ENCODE results near the gene HNMT. TPM values are rescaled to one million over a fixed set of nuclear protein-coding genes. Genes with fewer than 3 reads are reported as not detected.
"Not testable (repeated sequence)": the region's sequence is repeated elsewhere in the genome, so short reads cannot be mapped to it uniquely, and the experiment has no call there.

HNMT gene
- total RNA-seq, 2 donors from 2014 or later: 37.5 to 68.3 TPM

DNA sequence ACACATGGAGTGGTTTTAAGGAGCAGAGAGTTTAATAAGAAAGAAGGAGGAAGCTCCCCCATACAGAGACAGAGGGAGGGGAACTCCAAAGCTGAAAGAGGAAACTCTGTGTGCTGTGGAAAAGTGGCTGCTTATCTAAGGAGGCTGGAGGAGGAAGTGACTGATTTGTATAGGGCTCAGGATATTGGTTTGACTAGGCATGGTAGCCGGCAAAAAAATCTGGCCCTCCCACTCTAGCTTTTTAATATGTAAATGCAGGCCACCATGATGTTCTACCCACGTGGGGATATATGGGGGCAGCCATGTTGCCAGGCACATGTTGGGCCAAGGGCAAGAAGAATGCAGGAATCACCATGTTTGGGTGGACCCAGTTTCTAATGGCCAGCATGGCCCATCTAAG is 64.3 kb downstream of the HNMT start:
- intact Hi-C loops (cut with DNase I): loop anchor here in 1 of 2 donors (5.0 kb wide), 1 partner anchor 754 kb away; the partner anchor contains the start of gene NXPH2
- DNase-seq (ENCODE audit: low spot score): no peak

DNA sequence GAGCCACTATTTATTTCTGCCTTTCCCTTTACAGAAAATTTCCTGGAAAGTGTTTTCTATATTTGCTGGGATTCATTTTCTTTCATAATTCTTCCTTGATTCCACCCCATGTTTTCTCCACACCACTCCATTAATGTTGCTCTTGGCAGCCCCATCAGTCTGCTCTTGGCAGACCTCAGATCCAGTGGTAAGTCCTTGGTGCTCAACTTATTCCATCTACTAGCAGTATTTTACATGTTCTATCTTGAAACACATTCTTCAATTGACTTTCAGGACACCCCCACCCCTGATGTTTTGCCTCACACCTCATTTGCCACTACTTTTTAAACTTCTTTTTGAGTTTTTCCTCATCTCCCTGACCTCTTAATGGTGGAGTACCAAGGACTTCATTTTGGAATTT is 65.0 kb downstream of the HNMT start:
- no peak for DNase-seq (ENCODE audit: low spot score)

DNA sequence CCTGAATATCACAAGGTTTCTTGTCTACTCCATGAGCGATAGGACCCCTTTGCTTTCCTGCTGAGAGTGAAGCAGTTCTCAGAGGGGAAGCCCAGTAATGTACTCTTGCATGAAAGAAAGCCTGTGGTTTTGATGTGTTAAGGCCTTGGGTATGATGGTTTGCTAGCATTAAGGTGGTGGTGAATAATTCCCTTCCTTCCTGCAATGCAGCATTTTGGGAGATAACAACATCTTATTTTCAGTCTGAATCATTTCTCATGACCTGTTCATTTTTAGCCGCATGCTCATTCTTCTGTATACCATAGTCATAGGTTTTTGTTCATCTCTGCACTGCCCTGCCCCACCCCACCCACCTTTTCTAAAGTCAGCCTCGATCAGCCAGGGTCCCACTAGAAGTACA is 66.2 kb downstream of the HNMT start:
- no peak for DNase-seq (ENCODE audit: low spot score)
- intact Hi-C loops (cut with DNase I): no loop called here

More for the DNA sequence above, 65.0 kb downstream of the HNMT start:
- intact Hi-C loops (cut with DNase I): loop anchor here in 1 of 2 donors (5.0 kb wide), 1 partner anchor 753 kb away; the partner anchor contains the start of gene NXPH2

DNA sequence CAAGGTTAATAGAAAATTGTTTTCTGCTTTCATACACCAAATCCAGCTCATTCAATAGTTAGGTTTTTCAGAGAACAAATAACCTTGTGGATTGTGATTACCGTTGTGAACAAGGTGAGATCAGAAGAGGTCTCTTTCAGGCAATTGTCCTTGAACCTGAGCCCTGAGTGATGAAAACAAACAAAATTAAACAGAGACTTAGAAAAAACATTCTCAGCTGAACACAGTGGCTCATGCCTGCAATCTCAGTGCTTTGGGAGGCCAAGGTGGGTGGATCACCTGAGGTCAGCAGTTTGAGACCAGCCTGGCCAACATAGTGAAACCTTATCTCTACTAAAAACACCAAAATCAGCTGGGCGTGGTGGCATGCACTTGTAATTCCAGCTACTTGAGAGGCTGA is 68.1 kb downstream of the HNMT start:
- intact Hi-C loops (cut with DNase I): no loop called here
- DNase-seq (ENCODE audit: low spot score): no peak

DNA sequence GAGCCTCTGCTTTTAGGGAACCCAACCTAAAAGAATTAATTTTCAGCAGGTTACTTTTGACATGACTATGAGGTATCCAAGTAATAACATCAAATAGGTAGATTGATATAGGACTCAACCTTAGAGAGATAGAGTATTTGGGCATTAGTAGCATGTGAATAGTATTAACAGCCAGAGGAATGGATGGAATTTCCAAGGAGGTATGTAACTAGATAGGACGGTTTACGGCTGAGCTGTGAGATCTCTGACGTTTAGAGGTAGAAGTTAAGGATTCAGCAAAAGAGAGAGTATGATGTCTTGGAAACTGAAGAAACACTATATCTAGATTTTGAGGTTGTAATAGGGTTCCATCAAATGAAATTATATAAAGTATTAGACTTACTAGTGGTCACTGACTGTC is 70.3 kb downstream of the HNMT start:
- intact Hi-C loops (cut with DNase I): no loop called here
- DNase-seq (ENCODE audit: low spot score): no peak

DNA sequence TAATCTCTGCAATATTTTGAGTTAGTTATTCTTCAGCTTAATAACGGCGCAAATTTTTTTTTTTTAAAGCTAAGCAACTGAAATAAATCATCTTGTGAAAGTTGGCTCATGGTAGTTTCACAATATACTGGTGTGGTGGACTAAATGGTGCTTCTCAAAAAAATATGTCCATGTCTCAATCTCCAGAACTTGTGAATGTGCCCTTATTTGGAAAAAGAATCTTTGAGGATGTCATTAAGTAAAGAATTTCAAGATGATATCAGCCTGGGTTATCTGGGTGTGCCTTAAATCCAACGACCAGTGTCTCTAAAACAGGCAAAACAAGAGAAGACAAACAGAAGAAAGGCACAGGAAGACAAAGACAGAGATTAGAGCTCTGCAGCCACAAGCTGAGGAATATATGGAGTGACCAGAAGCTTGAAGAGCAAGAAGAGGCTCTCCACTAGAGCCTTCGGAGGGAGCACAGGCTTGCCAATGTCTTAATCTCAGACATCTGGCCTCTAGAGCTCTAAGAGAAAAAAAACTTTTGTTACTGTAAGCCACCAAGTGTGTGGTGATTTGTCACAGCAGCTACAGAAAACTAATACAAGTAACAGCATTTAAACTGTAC is 71.4 kb downstream of the HNMT start:
- intact Hi-C loops (cut with DNase I): no loop called here
- no peak for DNase-seq (ENCODE audit: low spot score)

DNA sequence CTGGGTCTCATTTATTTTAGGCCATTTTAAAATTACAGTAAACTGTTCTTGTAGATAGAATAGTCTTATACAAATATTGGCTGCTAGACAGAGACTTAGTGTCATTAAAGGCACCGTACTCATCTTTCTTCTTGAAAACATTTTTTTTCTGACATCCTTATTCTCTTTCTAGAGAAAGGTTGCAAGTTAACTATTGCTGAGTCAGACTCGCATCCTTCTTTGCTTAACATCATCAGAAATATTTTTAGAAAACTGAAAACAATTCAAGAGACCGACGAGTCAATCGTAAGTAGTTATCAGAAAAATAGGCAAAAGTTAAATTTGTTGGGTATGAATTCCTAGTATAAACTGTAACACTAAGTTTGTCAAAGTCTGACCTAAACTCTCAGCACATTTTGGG is 72.2 kb downstream of the HNMT start:
- intact Hi-C loops (cut with DNase I): no loop called here
- no peak for DNase-seq (ENCODE audit: low spot score)

DNA sequence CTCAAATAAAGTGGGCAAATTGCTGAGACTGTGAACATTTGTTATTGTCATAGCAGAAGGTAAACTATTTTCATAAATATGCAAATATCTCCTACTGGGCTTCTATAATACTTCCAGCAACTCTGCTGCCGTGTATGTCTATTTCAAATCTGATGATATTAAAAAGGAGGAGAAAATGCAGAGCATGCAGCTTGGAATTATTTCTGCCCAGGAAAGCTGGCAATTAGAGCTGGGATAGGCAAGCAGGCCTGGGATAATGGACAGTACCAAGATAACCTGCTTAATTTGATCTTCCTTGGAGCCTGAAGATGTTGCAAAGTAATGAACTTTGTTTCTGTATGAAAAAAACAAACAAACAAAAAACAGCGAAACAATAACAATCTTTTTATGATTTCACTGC is 72.8 kb downstream of the HNMT start:
- intact Hi-C loops (cut with DNase I): no loop called here
- DNase-seq (ENCODE audit: low spot score): no peak

DNA sequence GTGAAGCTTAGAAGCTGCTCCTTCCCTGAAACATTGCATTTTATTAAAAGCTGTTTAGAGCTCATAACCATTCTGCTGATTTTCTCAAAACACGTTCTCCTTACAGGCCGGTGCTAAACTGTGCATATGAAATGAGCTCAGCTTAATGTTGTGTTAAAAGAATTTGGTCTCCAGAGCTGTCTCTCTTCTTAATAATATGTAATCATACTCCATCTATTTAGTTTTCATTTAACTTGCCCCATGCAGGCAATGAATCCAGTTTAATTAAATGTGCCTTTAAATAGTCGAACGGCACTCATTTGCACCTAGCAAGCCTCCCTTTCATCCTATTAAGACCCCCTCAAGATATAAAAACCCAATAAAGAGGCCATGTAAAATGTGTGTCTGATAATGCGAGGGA is 76.3 kb downstream of the HNMT start:
- intact Hi-C loops (cut with DNase I): no loop called here
- DNase-seq (ENCODE audit: low spot score): no peak

DNA sequence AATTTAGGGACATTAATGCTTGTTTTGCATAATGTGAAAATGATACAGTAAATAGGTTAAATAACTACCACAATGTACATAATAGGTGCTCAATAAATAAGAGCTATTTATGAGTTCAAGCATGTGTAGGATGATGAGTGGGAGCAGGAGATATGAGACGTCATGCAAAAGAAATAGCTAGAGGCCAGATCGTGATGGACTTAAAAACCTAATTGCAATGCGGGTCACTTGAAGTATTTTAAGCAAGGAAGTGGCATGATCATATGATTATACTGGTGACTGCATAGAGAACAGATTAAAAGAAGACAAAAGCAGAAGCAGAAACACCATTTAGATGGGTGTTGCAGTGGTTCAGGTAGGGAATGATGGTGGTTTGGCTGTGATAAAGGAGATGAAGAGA is 78.0 kb downstream of the HNMT start:
- DNase-seq (ENCODE audit: low spot score): no peak
- intact Hi-C loops (cut with DNase I): no loop called here

DNA sequence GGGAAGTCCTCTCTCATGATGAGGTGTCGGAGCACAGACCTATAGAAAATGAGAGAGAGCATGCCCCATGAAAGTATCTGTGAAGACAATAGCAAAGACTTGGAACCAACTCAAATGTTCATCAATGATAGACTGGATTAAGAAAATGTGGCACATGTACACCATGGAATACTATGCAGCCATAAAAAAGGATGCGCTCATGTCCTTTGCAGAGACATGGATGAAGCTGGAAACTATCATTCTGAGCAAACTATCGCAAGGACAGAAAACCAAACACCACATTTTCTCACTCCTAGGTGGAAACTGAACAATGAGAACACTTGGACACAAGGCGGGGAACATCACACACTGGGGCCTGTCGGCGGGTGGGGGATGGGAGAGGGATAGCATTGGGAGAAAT is 79.3 kb downstream of the HNMT start:
- intact Hi-C loops (cut with DNase I); DNase-seq (ENCODE audit: low spot score): not testable (repeated sequence)

DNA sequence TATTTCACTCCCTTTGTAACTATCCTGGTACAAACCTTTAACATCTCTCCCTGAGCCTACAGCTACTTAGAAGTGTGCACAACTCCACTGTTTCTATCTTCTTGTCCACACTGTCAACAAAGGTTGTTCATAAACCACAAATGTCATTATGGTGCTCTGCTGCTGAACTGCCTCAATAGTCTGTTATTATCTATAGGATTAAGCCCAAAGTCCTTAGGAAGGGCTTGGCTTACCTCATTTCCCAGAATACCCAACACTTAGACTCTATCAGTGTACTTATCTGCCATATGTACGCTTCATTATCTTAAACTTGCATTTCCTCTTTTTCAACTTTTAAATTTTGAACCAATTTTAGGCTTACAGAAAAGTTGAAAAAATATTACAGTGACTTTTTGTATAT is 94.2 kb downstream of the HNMT start:
- intact Hi-C loops (cut with DNase I): no loop called here
- no peak for DNase-seq (ENCODE audit: low spot score)

DNA sequence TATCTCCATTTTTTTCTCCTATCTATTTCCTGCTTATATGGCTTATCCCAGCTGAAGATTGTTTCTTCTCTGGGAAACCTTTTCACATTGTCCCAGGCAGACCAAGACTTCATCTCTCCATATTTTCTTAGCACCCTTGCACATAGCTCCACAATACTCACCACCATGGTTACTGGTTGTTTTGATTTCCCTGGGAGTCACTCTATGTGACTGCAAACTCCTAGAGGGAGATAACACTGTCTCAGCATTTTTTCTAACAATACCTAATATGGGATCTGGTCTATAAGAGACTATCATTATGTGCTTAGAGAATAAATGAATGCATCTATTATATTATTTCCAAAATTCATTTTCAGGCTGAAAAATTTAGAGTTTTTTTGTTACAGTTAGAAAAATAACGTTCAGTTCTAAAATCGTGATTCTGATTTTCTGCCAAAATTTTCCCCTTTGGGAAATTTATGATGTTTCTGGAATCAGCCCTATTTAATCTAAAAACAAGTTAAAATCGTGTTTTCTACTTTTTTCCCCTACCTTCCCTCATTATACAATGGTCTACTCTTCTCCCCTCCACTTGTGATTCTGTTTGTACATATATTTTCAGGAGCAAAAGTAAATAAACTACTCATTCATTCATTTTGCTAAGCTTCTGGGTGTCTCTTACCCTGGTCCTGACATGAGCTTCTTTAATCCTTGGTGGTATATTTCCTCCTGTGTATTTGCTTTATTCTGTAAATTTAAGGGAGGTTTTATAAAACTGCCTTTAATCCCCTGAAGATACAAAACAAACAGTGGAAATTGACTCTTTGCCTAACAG is 95.4 kb downstream of the HNMT start:
- intact Hi-C loops (cut with DNase I): no loop called here
- no peak for DNase-seq (ENCODE audit: low spot score)

DNA sequence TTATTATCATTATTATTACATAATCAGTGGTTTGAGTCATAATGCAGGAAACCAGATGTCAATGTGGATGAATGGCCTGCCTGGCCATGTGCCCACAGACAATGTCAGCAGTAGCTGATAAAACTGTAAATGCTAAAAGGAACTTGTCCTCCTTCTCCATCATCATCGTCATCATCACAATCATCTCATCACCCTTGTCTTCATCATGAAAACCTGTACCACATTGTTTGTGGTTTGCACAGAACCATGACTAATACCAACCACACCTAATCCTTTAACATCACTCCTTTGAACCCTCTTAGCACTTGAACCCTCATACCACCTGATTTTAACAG is 96.0 kb downstream of the HNMT start:
- DNase-seq (ENCODE audit: low spot score): peak; percentile 92
- intact Hi-C loops (cut with DNase I): no loop called here

DNA sequence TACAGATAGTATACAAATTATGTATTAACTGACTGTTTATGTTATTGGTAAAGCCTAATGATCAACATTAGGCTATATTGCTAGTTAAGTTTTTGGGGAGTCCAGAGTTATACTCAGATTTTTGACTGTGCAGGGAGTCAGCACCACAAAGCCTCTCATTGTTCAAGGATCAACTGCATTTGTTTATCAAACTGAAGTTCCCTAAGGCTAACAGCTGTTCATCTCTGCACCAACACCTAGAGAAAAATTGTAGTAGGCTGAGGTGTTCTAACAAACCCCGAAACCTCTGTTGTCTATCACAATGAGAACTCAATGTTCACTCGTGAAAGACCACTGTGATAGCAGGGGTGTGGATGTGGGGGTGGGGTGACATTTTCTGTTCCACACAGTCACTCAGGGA is 97.7 kb downstream of the HNMT start:
- intact Hi-C loops (cut with DNase I): no loop called here
- no peak for DNase-seq (ENCODE audit: low spot score)

DNA sequence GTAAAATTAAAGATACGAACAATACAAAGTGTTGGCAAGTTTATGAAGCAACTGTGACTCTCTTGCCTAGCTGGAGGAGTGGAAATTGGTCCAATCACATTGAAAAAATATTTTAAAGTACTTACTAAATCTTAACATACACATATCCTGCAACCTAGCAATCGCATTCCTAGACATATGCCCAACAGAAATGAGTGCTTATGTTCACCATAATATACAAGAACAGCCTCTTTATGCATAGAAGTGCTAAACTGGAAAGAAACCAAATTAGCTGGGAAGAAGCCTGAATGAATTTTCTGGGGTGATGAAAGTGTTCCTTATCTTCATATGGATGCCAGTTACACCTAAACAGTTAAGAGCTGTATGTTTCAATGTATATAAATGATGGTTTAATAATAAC is 98.9 kb downstream of the HNMT start:
- intact Hi-C loops (cut with DNase I): no loop called here
- no peak for DNase-seq (ENCODE audit: low spot score)
